Activated CD8-positive, alpha-beta memory T cell treated with anti-CD3 and anti-CD28 coated beads, Interleukin-2, amount 50 U/mL, for 1 hour (primary cell): ENCODE measurements around the gene HACE1.
"Not testable (repeated sequence)": the region's sequence is repeated elsewhere in the genome, so short reads cannot be mapped to it uniquely, and the experiment has no call there.

Experiments used
- DNase-seq: peaks from one replicate; pipeline ENCODE4 v3.0.0-alpha.2; 2020; ENCODE audit errors: extremely low read depth

Gene HACE1

DNA sequence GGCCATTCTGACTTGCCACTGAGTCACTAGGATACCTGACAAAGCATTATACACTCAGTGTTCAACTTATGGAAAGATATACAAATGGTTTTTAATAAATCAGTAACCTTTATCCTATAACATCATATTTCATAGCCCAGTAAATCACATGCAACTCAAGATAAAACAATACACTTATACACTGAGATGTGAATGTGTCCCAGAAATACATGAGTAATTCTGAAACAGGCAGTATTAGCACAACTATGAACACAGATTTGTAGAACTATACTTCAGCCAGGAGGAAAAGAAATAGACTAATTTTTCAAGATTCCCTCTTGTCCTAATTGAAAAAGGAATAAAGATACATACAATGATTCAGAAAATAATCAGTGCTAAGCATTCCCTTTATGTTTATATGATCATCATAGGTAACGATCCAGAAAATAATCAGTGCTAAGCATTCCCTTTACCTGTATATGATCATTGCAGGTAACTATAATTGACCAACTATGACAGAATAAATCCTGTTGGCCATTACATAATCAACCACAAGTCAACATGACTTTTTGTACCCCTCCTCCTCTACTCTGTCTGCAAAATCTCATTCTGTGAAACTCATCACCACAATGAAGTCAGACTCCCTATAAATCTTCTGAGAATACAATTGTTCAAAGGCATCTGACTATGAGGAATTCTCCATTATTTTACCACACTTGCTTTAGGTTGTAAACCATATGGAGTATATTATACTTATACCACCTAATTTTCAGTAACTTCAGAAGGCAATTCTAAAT lies 30.3 kb downstream of the HACE1 start:
- no peak for DNase-seq

DNA sequence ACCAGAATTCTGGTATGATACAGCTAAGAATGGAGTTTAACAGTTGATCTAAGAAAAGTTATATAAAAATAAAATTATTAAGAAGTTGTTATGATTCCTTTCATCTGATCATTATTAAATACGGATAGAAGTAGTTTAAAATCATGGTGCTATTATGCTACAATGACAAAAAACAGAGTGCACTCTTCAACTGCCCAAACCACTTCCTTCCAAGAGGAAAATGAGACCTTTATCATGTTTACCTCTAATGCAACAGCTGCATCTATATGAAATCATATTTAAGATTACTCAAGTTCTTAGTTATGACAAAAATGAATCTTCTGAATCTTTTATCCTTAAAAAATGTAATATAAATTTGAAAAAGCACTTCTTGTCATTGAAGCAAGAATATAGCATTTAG lies 31.2 kb downstream of the HACE1 start:
- no peak for DNase-seq

DNA sequence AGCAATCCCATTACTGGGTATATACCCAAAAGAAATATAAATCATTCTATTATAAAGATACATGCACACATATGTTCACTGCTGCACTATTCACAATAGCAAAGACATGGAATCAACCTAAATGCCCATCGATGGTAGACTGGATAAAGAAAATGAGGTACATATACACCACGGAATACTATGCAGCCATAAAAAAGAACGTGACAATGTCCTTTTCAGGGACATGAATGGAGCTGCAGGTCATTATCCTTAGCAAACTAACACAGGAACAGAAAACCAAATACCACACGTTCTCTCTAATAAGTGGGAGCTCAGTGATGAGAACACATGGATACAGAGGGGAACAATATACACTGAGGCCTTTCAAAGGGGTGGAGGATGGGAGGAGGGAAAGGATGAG lies 38.9 kb downstream of the HACE1 start:
- DNase-seq = not testable (repeated sequence)

DNA sequence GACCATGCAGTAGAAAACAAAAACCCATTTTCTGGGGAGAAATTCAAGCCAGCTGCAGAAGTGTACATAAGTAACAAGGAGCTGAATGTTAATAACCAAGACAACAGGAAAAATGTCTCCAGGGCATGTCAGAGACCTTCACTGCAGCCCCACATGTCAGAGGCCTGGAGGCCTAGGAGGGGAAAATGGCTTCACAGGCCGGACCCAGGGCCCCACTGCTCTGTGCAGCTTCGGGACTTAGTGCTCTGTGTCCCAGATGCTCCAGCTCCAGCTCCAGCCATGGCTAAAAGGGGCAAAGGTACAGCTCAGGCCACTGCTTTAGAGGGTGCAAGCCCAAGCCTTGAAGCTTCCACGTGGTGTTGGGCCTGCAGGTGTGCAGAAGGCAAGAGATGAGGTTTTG lies 43.6 kb downstream of the HACE1 start:
- no peak for DNase-seq

DNA sequence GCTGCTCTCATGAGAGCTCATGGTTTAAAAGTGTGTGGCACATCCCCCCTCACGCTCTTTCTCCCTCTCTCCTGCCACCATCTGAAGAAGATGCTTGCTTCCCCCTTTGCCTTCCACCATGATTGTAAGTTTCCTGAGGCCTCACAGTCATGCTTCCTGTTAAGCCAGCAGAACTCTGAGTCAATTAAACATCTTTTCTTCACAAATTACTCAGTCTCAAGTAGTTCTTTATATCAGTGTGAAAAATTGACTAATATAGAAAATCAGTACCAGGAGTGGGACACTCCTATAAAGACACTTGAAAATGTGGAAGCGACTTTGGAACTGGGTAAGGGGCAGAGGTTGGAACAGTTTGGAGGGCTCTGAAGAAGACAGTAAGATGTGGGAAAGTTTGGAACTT lies 45.0 kb downstream of the HACE1 start:
- DNase-seq = no peak

DNA sequence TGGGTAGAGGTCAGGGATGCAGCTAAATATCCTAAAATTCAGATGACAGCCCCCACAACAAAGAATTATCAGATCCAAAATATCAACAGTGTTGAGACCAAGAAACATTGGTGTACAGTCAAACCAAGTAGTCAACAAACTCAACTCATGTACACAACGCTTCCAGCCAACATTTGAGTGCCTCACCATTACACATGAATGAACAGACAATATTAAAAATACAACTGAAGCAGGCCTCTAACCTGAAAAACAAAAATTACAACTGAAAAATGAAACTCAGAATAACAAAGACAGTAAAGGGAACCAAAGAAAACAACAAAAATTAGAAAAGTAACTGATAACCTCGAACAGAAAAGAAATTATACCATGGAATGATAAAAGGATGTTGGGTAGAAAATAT lies 46.2 kb downstream of the HACE1 start:
- DNase-seq = no peak

DNA sequence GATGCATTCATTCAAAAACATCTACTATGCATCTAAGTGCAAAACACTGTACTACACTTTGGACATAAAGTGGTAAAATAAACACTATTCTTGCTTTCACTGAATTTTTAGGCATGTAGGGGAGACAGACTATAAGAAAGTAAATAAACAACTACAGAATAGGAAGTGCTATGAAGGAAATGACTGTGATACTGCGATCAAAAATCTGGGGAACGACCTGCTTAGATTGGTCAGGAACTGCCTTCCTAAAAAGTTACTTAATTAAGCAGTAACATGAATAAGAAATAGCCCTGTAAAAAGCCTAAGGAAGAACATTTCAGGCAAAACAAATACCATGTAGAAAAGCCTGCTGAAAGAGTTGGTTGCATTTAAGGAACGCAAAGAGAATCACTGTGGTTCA lies 50.6 kb downstream of the HACE1 start:
- no peak for DNase-seq

DNA sequence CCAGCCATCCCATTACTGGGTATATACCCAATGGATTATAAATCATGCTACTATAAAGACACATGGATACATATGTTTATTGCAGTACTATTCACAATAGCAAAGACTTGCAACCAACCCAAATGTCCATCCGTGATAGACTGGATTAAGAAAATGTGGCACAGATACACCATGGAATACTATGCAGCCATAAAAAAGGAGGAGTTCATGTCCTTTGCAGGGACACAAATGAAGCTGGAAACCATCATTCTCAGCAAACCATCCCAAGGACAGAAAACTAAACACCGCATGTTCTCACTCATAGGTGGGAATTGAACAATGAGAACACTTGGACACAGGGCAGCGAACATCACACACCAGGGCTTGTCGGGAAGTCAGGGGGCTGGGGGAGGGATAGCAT lies 54.4 kb downstream of the HACE1 start:
- not testable (repeated sequence) for DNase-seq

DNA sequence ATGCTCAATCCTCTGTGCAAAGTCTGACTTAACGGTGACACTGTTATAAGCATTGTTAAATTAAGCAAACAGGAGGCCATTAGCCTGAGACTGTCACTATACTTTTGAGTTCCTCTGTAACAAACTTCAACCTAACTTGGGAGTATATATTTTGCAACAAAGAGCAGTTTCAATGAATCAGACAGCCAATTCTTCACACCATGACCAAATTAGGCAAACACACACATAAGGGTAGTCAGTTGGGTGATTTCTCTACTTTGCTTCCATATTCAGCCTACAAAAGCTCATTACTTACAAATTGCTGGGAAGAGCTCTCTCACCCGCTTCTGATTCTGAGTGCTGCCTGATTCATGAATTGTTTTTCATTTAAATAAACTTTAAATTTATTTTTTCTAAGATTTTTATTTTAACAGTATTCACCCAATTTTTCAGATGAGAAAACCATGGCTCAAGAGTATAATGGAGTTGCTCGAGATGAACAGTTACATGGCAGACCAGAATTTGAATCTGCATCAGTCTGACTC lies 60.5 kb downstream of the HACE1 start:
- DNase-seq = no peak

DNA sequence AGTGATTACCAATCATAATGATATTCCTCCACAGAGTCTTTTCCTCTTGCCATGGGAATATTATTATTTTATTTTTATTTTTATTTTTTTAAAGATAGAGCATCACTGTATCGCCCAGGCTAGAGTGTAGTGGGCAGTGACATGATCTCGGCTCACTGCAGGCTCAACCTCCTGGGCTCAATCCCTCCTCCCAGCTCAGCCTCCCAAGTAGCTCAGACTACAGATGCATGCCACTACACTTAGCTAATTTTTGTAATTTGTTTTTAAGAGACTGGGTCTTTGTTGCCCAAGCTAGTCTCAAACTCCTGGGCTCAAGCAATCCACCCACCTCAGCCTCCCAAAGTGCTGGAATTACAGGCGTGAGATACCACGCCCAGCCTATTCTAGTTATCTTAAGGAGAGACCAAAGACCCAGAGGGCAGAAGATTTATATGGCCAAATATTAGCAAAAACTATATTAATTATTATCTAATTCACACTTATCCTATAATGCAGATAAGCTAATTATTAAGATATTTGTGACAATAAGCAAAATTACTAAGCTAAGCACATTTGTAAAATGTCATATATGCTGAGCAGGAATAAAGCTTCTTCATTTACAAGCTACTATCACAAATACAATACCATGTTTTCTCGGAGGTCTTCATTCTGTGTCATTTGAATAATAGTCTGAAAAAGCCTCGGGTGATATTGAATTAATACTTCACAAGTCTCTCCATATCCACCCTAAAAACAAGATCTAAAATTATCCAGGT lies 63.5 kb downstream of the HACE1 start:
- no peak for DNase-seq

DNA sequence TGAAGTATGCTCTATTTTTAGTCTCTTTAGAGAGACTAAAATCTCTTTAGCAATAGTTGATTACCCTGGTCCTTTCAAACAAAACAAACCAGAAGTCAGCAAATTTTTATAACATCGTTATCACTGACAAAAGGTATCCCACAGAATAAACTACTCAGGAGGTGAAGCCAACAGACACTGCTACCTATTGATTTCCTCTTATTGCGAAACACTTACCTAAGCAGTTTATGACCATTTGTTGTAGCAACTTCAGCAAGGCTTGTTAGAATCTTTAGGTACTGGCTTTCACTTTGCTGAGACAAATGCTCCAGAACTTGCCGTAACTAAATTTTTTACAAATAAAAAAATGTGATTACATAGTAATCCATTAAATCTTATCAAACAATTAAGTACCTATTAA lies 64.4 kb downstream of the HACE1 start:
- no peak for DNase-seq

DNA sequence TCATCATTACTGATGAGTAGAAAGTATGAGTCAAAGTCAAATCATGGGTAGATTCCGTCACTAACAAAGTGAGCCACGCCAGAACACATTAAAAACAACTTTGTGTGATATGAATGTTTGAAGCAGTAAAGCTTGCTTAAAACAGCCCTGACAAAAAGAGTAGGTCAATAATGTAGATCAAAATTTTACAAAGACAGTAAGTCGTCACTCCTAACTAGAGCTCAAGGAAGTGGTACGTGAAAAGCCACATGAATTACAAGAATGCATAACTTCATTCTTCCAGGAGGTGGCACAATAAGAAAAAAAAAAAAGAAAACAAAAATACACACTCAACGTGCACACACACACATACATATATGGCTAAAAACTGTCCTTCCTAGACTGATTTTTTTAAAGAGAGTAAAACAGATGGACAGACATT lies 69.9 kb downstream of the HACE1 start:
- DNase-seq = no peak

DNA sequence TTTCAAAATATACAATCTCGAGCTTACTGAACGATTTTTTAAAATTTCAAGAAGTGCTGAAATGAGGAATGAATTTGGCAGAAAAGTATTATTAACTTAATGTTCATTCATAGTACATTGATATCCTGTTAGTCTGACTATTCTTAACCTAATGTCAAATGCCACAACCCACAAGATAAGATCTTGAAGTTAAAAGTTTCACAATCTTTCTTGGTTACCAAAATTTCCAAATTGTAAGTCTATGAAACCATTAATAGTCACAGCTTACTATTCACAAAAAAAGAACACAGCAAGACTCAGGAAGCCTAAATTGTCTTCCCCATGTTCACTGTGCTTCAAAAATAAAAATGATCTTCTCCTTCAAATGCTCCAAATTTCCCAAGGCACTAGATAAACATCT lies 71.3 kb downstream of the HACE1 start:
- DNase-seq = no peak

DNA sequence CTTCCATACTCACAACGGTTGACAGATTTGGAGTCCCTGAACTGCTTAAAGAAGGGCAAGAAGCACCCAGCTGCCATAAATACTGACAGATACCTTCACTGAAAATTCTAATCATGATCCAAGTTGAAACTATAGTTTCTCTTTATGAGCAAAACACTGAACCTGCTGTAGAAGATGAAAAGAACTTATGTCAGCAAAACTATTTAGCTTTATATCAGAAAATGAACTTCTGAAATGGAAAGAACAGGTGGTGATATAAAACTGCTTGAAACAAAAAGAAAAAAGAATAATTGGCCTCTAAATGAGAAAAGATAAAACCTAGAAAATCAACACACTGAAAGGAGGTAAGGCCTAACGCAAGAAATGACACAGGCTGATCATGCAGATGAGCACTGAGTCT lies 72.4 kb downstream of the HACE1 start:
- DNase-seq = no peak

DNA sequence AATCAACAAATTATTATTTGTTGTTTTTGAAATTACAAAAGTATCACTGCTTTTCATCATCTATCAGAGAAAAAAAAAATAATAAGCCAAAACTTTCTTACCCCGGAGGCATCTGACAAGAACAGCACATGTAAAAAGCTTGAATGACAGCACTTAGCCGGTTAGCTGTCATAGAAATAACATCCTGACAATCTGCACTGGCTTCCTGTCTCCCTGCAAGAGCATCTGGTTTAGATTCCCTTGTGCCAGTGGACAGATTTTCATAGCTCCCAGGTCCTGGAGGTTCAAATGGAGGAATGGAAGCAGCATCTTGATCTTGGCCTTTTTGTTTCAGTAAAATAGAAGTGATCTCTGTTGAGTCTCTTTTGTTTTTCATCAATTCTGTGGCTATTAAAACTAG lies 74.8 kb downstream of the HACE1 start:
- no peak for DNase-seq

DNA sequence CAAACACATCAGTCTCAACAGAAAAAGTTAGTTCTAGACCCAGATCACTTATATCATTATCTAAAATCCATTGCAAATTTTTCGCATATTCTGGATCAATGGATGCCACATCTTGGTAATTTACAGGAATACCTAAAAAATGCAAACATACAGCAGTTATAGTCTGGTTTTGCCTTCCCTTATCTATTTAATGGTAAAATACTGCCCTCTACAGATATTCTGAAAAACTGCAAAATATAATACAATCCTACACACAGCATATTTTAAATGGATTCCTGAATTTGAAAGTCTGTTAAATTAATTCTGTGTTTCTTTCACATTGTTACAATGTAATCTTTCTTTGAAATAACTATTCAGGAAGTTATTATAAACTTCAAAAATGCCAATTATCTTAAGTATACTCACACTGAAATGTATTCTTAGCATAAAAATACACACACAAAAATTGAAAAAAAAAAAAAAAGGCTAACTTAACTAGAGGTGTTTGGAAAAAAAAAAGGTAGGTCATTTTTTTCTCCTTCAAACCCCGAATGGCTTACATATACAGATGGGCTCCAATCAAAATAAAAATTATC lies 88.4 kb downstream of the HACE1 start:
- no peak for DNase-seq

DNA sequence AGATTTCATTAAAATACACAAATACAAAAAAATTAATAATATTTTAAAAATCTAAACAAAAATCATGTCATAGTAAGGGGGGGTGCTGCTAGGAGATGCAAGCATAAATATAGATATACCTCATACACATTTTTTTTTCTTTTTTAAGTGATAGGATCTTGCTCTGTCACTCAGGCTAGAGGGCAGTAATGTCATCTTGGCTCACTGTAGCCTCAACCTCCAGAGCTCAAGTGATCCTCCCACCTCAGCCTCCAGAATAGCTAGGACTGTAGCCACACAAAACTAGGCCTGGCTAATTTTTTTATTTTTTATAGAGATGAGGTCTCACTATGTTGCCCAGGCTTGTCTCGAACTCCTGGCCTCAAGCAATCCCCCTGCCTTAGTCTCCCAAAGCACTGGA lies 90.8 kb downstream of the HACE1 start:
- DNase-seq = no peak

DNA sequence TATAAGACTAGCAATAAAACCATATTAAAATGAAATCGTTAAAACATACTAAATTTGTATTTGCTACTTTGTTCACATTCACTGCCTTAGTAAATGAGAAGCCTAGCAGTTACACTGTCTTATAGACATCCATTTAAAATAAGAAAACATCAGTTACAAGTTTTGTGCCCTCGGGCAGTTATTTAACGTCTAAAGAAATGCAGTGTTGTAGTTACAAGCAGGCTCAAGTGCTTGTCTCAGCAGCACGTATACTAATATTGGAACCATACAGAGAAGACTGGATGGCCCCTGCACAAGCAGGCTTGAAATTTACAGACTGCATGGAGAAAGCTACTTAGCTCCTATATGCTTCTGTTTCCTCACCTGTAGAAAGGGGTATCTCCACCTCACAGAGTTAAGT lies 93.1 kb downstream of the HACE1 start:
- no peak for DNase-seq

DNA sequence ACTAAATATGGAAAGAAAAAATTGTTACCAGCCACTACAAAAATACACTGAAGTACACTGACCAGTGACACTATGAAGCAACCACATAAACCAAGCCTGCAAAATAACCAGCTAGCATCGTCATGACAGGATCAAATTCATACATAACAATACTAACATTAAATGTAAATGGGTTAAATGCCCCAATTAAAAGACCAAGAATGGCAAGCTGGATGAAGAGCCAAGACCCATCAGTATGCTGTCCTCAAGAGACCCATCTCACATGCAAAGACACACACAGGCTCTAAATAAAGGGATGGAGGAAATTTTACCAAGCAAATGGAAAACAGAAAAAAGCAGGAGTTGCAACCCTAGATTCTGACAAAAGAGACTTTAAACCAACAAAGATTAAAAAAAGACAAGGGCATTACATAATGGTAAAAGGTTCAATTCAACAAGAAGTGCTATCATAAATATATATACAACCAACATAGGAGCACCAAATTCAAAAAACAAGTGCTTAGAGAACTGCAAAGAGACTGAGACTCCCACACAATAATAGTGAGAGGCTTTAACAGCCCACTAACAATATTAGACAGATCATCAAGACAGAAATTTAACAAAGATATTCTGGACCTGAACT lies 104.8 kb downstream of the HACE1 start:
- no peak for DNase-seq

DNA sequence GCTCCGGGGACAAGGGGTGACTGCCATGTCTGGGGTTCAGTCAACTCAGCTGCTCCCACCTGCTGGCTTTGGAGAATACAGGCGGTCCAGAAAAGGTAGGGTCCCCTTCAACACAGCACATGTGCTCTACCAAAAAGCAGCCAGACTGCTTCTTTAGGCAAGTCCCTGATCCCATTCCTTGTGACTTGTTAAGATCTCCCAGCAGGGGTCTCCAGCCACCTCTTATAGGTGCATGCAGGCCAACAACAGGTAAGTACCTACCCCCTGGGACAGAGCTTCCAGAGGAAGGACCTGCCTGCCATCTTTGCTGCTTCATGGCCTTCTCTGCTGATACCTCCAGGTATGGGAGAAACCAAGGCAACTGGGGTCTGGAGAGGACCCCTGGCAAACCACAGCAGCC lies 106.5 kb downstream of the HACE1 start:
- DNase-seq = no peak

DNA sequence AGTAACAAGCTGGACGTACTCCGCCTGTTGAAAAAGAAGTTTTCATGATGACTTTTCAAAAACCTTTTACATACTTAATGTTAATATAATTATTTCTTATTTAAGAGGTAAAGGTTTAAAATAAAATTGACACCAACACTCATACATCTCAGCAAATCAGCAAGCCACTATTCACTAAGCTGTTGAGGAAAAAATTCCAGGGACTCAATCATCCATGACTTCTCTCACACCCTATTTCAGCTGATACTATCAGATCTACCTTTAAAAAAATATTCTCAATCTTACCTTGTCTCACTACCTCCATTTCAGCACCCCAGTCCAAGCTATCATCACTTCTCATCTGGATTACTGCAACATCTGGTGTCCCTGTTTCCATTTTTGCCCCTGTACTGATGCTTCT lies 109.3 kb downstream of the HACE1 start:
- DNase-seq = no peak

DNA sequence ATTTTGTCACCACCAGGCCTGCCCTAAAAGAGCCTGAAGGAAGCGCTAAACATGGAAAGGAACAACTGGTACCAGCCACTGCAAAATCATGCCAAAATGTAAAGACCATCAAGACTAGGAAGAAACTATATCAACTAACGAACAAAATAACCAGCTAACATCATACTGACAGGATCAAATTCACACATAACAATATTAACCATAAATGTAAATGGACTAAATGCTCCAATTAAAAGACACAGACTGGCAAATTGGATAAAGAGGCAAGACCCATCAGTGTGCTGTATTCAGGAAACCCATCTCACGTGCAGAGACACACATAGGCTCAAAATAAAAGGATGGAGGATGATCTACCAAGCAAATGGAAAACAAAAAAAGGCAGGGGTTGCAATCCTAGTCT lies 120.6 kb downstream of the HACE1 start:
- not testable (repeated sequence) for DNase-seq
